ENCODE results near the gene CDR2.

CDR2 gene

GRCh38 chr16:22323173-22323958 is 51.1 kb downstream of the CDR2 start:
- DNase-seq: no peak

GRCh38 chr16:22322741-22323140 is 51.7 kb downstream of the CDR2 start:
- DNase-seq: no peak

GRCh38 chr16:22322021-22322471 is 52.4 kb downstream of the CDR2 start:
- no peak for DNase-seq

GRCh38 chr16:22321340-22322001 is 52.9 kb downstream of the CDR2 start:
- peak; percentile 74 for DNase-seq

GRCh38 chr16:22320572-22321339 is 53.7 kb downstream of the CDR2 start:
- no peak for DNase-seq

GRCh38 chr16:22318690-22319358 is 55.6 kb downstream of the CDR2 start:
- DNase-seq: peak; percentile 55

GRCh38 chr16:22317625-22318024 is 56.8 kb downstream of the CDR2 start:
- no peak for DNase-seq

- no peak for DNase-seq
These were observed 57.4 kb downstream of the CDR2 start for GRCh38 chr16:22317001-22317530.

GRCh38 chr16:22316411-22316811 is 58.0 kb downstream of the CDR2 start:
- DNase-seq: no peak

GRCh38 chr16:22315979-22316378 is 58.4 kb downstream of the CDR2 start:
- DNase-seq: no peak

- no peak for DNase-seq
These were observed 59.5 kb downstream of the CDR2 start for GRCh38 chr16:22314661-22315626.

GRCh38 chr16:22313876-22314470 is 60.4 kb downstream of the CDR2 start:
- no peak for DNase-seq

GRCh38 chr16:22312897-22313781 is 61.3 kb downstream of the CDR2 start:
- no peak for DNase-seq

- DNase-seq: no peak
These were observed 62.9 kb downstream of the CDR2 start for GRCh38 chr16:22311520-22311919.

GRCh38 chr16:22308824-22309520 is 65.4 kb downstream of the CDR2 start:
- no peak for DNase-seq

- no peak for DNase-seq
These were observed 66.6 kb downstream of the CDR2 start for GRCh38 chr16:22307838-22308237.

- no peak for DNase-seq
These were observed 67.6 kb downstream of the CDR2 start for GRCh38 chr16:22306788-22307187.

- no peak for DNase-seq
These were observed 70.0 kb downstream of the CDR2 start for GRCh38 chr16:22304411-22304810.

- DNase-seq: no peak
These were observed 71.5 kb downstream of the CDR2 start for GRCh38 chr16:22302776-22303363.
